Gastroesophageal sphincter (tissue), 3 donors: ENCODE results near the gene LENG8.

Experiments
- EP300 ChIP-seq: sonication (generic); formaldehyde crosslinking; IDR thresholded peaks from one replicate; pipeline ENCODE4 v1.6.1; 2017; ENCODE audit warnings: antibody characterized with exemption, mild to moderate bottlenecking
- POLR2A ChIP-seq, 2 donors: fragments of 450-650 bp; IDR thresholded peaks; one replicate each; pipeline ENCODE4 v1.6.1; 2017; ENCODE audit warnings: antibody characterized with exemption in 2 of 2, mild to moderate bottlenecking in 2 of 2, moderate library complexity in 1 of 2
- POLR2AphosphoS5 ChIP-seq: sonication (generic); formaldehyde crosslinking; IDR thresholded peaks from one replicate; pipeline ENCODE4 v1.6.1; 2017; ENCODE audit warnings: antibody characterized with exemption
- TF ChIP-seq, protein P1 (sequence below), 4 experiments: fragments of 200-600 bp in 2 of 4; fragments of 450-650 bp in 2 of 4; sonication (generic) in 1 of 4; IDR thresholded peaks; one replicate each; pipeline ENCODE4 v1.5.1; 2017 to 2019; ENCODE audit warnings: antibody characterized with exemption in 4 of 4, mild to moderate bottlenecking in 2 of 4, moderate library complexity in 2 of 4

DNA sequence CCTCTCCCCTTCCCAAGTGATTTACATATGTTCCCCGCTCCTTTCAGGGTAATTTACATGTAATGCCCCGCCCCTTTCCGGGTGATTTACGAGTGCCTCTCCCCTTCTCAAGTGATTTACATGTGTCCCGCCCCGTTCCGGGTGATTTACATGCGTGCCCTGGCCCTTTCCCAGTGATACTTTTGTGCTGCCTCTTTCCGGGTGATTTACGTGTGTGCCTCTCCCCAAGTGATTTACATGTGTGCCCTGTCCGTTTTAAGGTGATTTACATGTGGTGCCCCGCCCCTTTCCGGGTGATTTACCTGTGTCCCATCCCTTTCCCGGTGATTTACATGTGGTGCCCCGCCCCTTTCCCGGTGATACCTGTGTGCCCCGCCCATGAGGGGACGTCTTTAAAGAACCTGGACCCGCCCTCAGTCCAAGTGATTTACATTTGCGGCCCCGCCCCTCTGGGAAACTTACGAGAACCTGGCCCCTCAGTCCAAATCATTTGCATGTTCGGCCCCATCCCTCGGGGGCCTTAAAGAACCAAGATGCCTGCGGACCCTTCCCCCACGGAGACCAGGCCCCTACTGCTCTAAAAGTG is 15.1 kb downstream of the LENG8 start:
- TF ChIP-seq, protein P1, sequence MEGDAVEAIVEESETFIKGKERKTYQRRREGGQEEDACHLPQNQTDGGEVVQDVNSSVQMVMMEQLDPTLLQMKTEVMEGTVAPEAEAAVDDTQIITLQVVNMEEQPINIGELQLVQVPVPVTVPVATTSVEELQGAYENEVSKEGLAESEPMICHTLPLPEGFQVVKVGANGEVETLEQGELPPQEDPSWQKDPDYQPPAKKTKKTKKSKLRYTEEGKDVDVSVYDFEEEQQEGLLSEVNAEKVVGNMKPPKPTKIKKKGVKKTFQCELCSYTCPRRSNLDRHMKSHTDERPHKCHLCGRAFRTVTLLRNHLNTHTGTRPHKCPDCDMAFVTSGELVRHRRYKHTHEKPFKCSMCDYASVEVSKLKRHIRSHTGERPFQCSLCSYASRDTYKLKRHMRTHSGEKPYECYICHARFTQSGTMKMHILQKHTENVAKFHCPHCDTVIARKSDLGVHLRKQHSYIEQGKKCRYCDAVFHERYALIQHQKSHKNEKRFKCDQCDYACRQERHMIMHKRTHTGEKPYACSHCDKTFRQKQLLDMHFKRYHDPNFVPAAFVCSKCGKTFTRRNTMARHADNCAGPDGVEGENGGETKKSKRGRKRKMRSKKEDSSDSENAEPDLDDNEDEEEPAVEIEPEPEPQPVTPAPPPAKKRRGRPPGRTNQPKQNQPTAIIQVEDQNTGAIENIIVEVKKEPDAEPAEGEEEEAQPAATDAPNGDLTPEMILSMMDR (IDR thresholded peaks at IDR 0.05) = no peak
- TF ChIP-seq EP300 (no peak), POLR2A (IDR thresholded peaks at IDR 0.05) (no peak), POLR2AphosphoS5 (no peak)
